HEK293T (cell line): ENCODE data around the gene CA5B.
"Not testable (repeated sequence)": the region's sequence is repeated elsewhere in the genome, so short reads cannot be mapped to it uniquely, and the experiment has no call there.

Source experiments
- CTCF ChIA-PET: fragments of 350-600 bp; formaldehyde crosslinking; extraction: SDS; loops from one replicate; lab custom pipeline; 2021; ENCODE audit warnings: antibody characterized with exemption, inconsistent platforms; lab: Yijun Ruan, JAX
- POLR2A ChIA-PET: fragments of 350-600 bp; formaldehyde crosslinking; extraction: SDS; loops from one replicate; lab custom pipeline; 2020; ENCODE audit warnings: antibody characterized with exemption, inconsistent platforms; lab: Yijun Ruan, JAX
- DNase-seq: peaks from one replicate; pipeline ENCODE4 v3.0.0; 2012; ENCODE audit warnings: mixed read lengths; ENCODE audit errors: extremely low spot score
- ARNT ChIP-seq: fragments of 450-650 bp; IDR thresholded peaks from 2 replicates; pipeline ENCODE4 v1.6.1; 2017; ENCODE audit warnings: mild to moderate bottlenecking
- BHLHE40 ChIP-seq: fragments of 450-650 bp; IDR thresholded peaks from 2 replicates; pipeline ENCODE4 v1.6.1; 2016; ENCODE audit warnings: mild to moderate bottlenecking, moderate library complexity, borderline replicate concordance
- CTBP1 ChIP-seq: fragments of 450-650 bp; IDR thresholded peaks from 2 replicates; pipeline ENCODE4 v1.6.1; 2016; ENCODE audit warnings: borderline replicate concordance
- ELF4 ChIP-seq: fragments of 450-650 bp; IDR thresholded peaks from 2 replicates; pipeline ENCODE4 v1.6.1; 2017; ENCODE audit warnings: antibody characterized with exemption
- FOXA1 ChIP-seq: fragments of 450-650 bp; IDR thresholded peaks from 2 replicates; pipeline ENCODE4 v1.6.1; 2016; ENCODE audit warnings: mild to moderate bottlenecking
- FOXK2 ChIP-seq: fragments of 450-650 bp; IDR thresholded peaks from 2 replicates; pipeline ENCODE4 v1.6.1; 2016; ENCODE audit warnings: mild to moderate bottlenecking
- FOXM1 ChIP-seq: fragments of 450-650 bp; IDR thresholded peaks from 2 replicates; pipeline ENCODE4 v1.6.1; 2017; ENCODE audit warnings: mild to moderate bottlenecking, borderline replicate concordance
- HDGF ChIP-seq: fragments of 450-650 bp; IDR thresholded peaks from 2 replicates; pipeline ENCODE4 v1.6.1; 2017; ENCODE audit warnings: antibody characterized with exemption, borderline replicate concordance
- L3MBTL2 ChIP-seq: fragments of 450-650 bp; conservative IDR thresholded peaks from 2 replicates; pipeline ENCODE4 v1.6.1; 2016; ENCODE audit warnings: mild to moderate bottlenecking
- LEF1 ChIP-seq: fragments of 450-650 bp; IDR thresholded peaks from 2 replicates; pipeline ENCODE4 v1.6.1; 2017; ENCODE audit warnings: mild to moderate bottlenecking, borderline replicate concordance
- NFRKB ChIP-seq: fragments of 450-650 bp; IDR thresholded peaks from 2 replicates; pipeline ENCODE4 v1.6.1; 2016; ENCODE audit warnings: mild to moderate bottlenecking, moderate library complexity
- PKNOX1 ChIP-seq: fragments of 450-650 bp; IDR thresholded peaks from 2 replicates; pipeline ENCODE4 v1.6.1; 2016
- SP1 ChIP-seq: fragments of 450-650 bp; IDR thresholded peaks from 2 replicates; pipeline ENCODE4 v1.6.1; 2017
- SUZ12 ChIP-seq: fragments of 450-650 bp; IDR thresholded peaks from 2 replicates; pipeline ENCODE4 v1.6.1; 2016; ENCODE audit warnings: mild to moderate bottlenecking
- TARDBP ChIP-seq: fragments of 450-650 bp; IDR thresholded peaks from 2 replicates; pipeline ENCODE4 v1.6.1; 2016
- ZNF384 ChIP-seq: fragments of 450-650 bp; IDR thresholded peaks from 2 replicates; pipeline ENCODE4 v1.6.1; 2016

Gene CA5B

GRCh38 chrX:15737190-15737958 lies 696 bp upstream of the CA5B start:
- ChIA-PET POLR2A (no interaction called here), CTCF (interaction anchor here (0.6 to 1.0 kb wide), 3 partner anchors 13 to 1859 kb away, joined by 3 read pairs; no protein-coding TSS in a partner anchor)
- TF ChIP-seq ARNT = no peak
- no peak for TF ChIP-seq NFRKB
- TF ChIP-seq SUZ12 = no peak
- TF ChIP-seq L3MBTL2 = no peak; the same call in 1 of the 2 replicates
- no peak for TF ChIP-seq TARDBP
- TF ChIP-seq PKNOX1 = no peak
- TF ChIP-seq FOXA1 = no peak
- no peak for TF ChIP-seq BHLHE40
- no peak for TF ChIP-seq FOXK2
- no peak for TF ChIP-seq FOXM1
- TF ChIP-seq ZNF384 = no peak
- no peak for TF ChIP-seq HDGF
- DNase-seq = no peak

GRCh38 chrX:15739886-15740285 lies 1.8 kb downstream of the CA5B start:
- CTCF ChIA-PET = interaction anchor here (1.2 kb wide), 1 partner anchor 42 kb away, joined by 5 read pairs; no protein-coding TSS in a partner anchor
- DNase-seq = no peak
- POLR2A ChIA-PET = no interaction called here
- no peak for TF ChIP-seq SP1
- TF ChIP-seq TARDBP = no peak
- no peak for TF ChIP-seq LEF1
- no peak for TF ChIP-seq ZNF384
- TF ChIP-seq FOXM1 = no peak
- no peak for TF ChIP-seq HDGF
- no peak for TF ChIP-seq FOXA1
- no peak for TF ChIP-seq ARNT
- no peak for TF ChIP-seq PKNOX1

GRCh38 chrX:15744181-15744867 lies 6.3 kb downstream of the CA5B start:
- CTCF ChIA-PET = no interaction called here
- no peak for TF ChIP-seq LEF1
- no peak for TF ChIP-seq BHLHE40
- no peak for TF ChIP-seq FOXM1
- TF ChIP-seq ELF4 = no peak
- no peak for TF ChIP-seq SP1
- TF ChIP-seq PKNOX1 = no peak
- TF ChIP-seq ZNF384 = no peak
- DNase-seq = no peak
- POLR2A ChIA-PET = no interaction called here

- POLR2A ChIA-PET = no interaction called here
- CTCF ChIA-PET = no interaction called here
- TF ChIP-seq HDGF (no peak), NFRKB (no peak), TARDBP (no peak), ZNF384 (no peak), ARNT (no peak), SP1 (no peak), BHLHE40 (no peak), PKNOX1 (no peak), CTBP1 (no peak), ELF4 (no peak), LEF1 (no peak), FOXM1 (no peak), FOXA1 (no peak), L3MBTL2 (no peak), FOXK2 (no peak), SUZ12 (no peak)
- DNase-seq = no peak
Measured at GRCh38 chrX:15745179-15745578, 7.1 kb downstream of the CA5B start.

- POLR2A ChIA-PET = interaction anchor here (0.6 kb wide), 1 partner anchor 34 kb away, joined by 3 read pairs; no protein-coding TSS in a partner anchor
- CTCF ChIA-PET, DNase-seq: not testable (repeated sequence)
Measured at GRCh38 chrX:15746651-15747050, 8.6 kb downstream of the CA5B start.
